Hematopoietic multipotent progenitor cell treated with erythropoietin and hydrocortisone succinate and interleukin-3 and kit ligand, for 8 days (in vitro differentiated cells): ENCODE results near the gene TRAF3IP1.
"Not testable (repeated sequence)": the region's sequence is repeated elsewhere in the genome, so short reads cannot be mapped to it uniquely, and the experiment has no call there.

ENCODE experiments used
- DNase-seq: peaks from one replicate; pipeline ENCODE4 v3.0.0-alpha.2; 2015

The TRAF3IP1 gene

DNA sequence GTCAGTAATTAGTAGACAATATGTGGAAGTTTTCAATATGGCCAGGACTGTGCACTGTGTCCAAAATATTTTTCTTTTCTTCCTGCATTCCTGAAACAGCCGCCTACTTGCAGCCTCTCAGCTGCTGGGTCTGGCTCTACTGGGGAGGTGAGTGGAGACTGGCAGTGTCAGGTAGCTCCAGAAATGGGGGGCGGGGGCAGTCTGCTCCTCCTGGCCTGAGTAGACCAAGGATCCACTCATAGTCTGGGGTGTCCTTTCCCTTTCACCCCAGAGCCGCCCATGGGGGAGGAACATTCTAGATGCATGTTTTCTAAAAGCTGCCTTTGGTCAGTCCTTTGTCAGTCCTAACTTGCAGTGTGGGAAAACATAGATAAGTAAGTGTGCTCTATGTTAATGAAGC, 23.7 kb downstream of the TRAF3IP1 start:
- DNase-seq = no peak

DNA sequence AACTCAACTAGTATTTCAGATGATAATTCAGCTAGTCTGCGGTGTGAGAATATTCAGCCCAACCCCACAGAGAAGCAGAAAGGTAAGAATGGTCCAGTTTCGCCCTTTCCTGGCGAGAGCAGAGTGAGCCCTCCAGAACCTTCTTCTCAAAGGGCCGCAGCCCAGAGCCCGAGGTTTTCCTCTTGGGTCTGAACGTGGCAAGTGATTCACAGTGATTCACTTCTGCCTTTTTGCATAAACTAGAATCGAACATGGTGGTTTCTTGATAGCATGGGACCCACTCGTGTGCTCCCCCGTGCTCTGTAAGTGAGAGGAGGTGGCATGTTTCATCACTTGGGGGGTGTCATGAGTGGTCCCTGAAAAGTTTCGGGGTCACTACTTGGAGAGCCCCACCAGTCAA, 24.2 kb downstream of the TRAF3IP1 start:
- DNase-seq = no peak

DNA sequence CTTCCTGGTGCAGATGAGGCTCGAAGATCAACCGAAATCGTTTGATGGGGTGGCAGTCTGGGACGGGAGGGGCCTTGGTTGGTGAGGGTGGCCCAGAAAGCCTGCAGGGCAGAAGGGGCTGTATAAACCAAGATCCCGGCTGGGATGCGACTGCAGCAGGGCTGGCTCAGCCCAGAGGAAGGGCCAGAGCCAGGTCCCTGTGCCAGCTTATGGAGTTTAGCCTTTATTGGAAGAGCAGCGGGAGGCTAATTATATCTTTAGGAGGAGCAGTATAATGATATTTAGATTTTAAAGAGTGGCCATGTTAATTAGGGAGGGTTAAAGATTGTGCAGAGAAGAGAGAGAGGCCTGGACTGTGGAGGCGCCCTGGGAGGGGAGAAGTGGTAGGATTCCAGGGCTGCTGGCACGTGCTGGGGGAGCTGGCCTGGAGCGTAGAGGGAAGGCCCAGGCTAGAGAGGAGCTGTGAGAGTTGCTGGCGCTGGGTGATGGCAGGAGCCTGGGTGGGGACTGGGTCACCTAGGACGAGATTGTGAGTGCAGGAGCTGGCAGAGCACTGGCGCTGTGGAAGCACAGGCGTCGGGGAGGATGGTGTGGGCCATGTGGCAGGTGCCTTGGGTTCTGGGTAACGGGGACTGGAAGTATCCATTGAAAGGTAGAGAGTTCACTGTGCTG, 25.1 kb downstream of the TRAF3IP1 start:
- DNase-seq = no peak

DNA sequence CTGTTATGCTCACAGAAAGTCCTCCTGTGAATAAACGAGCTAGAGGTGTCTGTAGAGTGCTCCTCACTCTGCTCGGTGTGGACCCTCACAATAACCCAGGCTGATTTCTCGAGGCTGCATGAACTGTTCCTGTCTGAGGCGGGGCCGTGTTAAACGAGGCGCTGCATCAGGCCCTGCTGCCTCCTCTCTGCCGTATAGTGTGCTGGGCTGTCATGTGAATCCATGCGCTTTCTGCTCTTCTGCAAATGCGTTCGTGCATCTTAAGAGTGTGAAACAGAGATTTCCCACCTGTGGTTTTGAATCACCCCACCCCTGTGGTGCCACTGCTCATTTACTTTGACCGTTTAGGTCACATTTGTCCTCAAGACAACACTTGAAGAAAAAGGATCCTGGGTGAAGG, 26.2 kb downstream of the TRAF3IP1 start:
- DNase-seq = no peak

DNA sequence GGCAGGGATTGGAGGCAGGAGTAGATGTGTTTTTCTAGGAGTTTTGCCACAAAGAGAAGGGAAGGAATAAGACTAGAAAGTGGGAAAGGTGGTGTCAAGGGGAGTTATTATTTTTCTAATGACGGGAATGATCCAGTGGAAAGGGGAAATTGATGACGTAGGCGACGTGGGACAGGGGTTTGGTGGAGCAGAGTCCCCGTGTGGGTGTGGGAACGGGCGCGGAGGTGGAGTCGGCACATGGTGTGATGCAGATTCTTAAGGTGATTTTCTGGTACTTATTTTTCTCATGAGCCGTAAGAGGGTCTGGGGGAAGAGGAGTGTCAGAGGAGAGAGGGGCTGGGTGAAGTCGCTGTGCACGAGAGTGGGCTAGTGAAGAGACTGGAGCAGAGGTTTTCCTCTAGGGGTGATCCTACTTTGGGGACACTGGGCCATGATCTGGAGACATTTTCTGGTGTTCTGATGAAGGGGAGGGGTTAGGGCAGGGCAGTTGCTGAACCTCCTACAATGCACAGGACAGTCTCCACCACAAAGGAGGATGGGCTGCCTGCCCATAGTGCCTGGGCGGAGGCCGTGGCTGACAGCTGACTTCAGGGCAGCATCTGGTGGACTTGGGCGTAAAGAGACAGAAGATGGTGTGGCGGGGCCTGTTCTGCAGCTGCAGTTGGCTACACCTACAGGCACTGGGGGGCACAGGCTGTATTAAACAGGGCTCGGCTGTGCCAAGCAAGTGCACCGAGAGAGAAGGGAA, 30.0 kb downstream of the TRAF3IP1 start:
- DNase-seq = no peak

DNA sequence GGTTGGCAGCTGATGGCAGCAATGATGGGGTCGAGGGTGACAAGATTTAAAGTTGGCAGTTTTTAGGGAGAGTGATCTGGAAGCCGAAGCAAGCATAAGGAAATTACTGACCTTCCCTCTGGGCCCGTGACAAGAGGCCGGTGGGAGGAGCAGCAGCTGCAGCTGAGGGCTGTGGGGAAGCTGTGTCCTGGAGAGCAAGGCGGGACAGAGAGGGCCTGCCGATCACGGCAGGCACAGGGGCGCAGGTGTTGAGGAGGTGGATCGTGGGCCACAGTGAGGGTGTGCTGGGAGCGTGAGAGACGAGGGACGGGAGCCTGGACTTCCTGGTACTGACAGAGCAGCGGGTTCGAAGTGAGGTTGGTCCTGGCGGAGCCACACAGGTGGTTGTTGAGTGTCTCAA, 31.0 kb downstream of the TRAF3IP1 start:
- no peak for DNase-seq

DNA sequence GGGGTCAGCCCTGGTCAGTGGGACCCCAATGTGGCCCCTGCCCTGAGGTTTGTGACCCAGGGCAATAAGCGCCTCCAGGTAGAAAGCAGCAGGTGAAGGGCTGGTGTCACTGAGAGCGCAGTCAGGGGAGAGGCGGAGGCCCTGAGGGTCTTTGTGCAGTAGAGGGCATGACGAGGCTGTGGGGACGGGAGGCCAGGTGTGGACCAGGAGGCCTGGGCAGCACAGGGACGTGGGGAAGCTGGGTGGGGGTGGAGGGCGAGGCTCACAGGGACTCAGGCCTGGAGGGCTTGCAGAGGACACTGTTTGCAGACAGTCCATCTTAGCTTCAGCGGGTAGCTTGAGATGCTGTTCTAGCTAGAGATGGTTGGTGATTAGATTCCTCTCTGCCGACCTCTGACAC, 32.0 kb downstream of the TRAF3IP1 start:
- DNase-seq = no peak

DNA sequence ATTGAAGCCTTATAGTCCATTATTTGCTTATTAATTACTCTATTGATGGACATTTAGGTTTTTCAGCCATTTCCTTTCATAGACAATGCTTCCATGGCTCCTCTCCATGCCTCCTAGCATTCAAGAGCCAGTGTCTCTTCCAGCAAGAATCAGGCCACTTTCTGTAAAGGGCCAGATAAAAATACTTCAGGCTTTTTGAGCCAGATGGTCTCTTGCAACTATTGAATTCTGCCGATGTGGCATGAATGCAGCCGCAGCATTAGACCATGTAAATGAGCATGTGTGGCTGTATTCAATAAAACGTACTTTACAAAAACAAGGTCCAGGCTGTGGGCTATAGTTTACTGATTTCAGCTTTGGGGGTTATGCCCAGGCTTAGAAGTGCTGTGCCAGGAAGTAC, 38.5 kb downstream of the TRAF3IP1 start:
- no peak for DNase-seq

DNA sequence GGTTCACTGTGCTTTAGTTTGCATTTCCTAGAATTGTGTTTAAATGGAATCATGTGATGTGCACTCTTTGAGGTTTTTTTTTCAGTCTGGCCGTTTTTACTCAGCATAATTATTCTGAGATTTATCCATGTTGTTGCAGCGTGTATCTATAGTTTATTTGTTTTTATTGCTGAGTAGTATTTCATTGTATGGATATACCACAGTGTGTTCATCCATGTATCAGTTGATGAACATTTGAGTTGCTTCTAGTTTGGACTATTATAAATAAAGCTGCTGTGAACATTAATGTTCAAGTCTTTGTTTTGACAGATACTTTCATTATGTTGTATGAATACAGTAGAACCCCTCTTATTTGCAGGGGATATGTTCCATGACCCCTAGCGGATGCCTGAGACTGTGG, 39.1 kb downstream of the TRAF3IP1 start:
- no peak for DNase-seq

DNA sequence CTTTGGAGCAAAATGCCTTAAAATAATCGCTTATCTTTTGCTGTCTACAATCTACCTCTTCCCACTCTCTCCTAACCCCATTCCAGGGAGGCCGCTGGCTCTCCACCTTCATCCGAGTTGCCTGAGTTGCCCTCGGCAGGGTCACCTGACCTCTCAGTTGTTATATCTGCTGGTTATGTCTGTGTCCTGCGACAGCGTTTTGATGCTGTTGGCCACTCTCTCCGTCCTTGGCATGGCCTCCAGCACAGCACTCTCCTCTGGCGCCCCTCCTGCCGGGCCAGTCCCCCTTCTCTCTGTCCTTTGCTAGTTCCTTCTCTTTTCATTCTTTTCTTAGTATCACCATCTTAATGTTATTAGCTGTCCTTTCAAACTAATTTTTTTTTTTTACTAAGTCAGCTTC, 41.6 kb downstream of the TRAF3IP1 start:
- no peak for DNase-seq

DNA sequence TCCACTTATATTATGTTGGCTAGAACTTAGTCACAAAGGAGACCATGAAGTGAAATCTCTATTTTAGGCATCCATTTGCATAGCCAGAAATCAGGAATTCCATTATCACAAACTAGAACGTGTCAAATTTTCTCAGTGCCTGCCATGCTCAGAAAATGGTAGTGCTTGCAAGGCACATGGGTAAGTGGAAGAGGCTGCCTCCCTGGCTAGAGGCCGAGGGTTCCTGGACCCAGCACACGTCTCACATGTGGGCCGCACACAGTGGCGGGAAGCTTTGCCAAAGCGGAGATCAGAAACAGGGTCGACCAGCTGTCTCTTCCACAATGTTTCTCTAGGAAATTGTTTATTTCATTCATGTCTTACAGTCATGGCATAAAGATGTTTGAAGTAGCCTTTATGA, 42.3 kb downstream of the TRAF3IP1 start:
- DNase-seq = no peak

DNA sequence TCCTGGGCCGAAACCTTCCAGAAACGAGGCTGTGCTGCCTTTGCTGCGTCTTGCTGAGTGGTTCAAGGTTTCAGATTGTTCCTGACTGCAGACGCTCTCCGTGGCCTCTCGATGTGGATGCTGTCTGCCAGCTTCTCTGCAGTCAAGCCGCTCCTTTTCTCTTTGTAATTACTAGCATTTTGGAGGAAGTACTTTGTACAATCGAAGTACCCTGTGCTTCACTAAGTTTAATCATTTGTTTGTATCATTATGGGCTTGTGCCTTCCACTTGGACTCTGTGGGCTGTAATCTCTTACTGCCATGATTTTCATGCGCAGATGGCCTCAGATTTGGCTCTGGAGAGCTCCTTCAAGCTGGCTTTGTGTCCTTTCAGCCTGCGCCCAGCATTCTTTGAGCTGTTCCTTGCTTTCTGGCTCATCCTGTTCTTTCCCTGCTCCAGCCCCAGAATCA, 49.3 kb downstream of the TRAF3IP1 start:
- DNase-seq = peak; percentile 29

DNA sequence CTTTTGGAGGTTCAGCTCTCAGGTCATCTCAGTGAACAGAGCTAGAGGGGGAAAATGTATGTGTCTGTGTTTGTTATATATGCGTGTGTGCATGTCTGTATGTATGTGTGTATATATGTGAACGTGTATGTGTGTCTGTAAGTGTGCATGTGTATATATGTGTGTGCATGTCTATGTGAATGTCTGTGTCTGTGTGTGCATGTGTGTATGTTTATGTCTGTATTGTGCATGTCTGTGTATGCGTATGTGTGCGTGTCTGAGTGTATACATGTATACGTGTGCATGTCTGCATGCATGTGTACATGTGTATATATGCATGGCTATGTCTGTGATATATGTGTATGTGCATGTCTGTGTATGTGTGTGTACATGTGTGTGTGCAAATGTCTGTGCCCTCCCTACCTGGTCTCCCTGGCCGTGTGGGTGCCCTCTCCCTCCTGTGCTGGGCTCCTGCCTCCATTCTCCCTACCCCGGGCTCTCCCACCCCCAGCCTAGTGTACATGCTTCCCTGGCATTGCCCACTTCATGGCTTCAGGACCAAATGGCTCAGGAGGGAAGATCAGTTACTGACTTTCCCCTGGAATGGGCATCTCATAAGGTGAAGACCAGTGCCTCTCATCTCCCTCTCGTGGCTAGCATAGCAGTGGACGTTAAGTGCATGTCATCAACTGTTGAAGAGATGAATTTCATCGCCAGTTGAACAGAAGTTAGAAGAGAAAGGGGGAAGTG, 49.9 kb downstream of the TRAF3IP1 start:
- DNase-seq = no peak

DNA sequence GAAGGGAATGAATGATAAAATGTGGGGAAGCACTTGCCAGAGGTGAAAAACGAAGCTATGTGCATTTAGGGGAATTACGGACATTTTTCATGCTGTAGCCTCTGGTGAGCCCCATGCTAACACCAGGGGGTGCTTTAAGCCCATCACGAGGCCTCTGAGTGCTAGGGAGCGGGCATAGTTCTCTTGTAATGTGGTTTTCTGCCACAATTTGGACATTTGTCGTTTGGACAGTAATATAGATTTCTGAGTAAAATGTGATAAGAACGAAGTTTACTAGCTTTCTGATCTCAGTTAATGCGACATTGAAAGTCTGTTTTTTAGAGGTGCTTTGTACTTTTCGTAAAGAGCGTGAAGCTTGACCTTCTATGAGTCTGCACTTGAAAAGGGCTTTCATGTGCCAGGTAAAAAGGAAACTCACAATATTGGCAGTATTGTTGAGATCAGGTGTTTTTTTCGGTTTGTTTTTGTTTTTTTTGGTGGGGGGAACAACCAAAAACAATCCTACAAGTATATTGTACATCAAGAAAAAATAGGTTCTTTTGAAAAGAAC, 50.6 kb downstream of the TRAF3IP1 start:
- peak; percentile 85 for DNase-seq

DNA sequence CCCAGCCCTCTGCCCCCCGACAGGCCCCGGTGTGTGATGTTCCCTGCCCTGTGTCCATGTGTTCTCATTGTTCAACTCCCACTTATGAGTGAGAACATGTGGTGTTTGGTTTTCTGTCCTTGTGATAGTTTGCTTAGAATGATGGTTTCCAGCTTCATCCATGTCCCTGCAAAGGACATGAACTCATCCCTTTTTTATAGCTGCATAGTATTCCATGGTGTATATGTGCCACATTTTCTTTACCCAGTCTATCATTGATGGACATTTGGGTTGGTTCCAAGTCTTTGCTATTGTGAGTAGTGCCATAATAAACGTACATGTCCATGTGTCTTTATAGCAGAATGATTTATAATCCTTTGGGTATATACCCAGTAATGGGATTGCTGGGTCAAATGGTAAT, 52.0 kb downstream of the TRAF3IP1 start:
- DNase-seq = not testable (repeated sequence)

DNA sequence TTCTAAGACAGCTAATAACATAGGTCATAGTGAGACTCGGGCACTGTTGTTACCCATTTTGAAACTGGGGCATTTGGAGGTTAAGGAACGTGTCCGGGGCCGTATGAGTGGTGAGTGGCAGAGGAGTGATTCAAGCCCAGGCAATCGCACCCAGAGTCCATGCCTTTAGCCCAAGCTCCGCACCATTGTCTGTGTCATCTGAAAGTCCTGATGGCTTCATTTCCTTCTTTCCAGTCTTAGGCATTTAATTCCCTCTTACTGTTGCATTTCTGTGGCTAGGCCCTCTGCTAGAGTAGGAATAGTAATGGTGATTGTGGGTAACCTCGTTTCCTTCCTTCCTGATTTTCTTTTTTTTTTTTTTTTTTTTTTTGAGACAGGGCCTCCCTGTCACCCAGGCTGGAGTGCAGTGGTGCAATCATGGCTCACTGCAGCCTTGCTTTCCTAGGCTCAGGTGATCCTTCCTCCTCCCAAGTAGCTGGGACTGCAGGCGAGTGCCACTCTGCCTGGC, 56.6 kb downstream of the TRAF3IP1 start:
- no peak for DNase-seq

DNA sequence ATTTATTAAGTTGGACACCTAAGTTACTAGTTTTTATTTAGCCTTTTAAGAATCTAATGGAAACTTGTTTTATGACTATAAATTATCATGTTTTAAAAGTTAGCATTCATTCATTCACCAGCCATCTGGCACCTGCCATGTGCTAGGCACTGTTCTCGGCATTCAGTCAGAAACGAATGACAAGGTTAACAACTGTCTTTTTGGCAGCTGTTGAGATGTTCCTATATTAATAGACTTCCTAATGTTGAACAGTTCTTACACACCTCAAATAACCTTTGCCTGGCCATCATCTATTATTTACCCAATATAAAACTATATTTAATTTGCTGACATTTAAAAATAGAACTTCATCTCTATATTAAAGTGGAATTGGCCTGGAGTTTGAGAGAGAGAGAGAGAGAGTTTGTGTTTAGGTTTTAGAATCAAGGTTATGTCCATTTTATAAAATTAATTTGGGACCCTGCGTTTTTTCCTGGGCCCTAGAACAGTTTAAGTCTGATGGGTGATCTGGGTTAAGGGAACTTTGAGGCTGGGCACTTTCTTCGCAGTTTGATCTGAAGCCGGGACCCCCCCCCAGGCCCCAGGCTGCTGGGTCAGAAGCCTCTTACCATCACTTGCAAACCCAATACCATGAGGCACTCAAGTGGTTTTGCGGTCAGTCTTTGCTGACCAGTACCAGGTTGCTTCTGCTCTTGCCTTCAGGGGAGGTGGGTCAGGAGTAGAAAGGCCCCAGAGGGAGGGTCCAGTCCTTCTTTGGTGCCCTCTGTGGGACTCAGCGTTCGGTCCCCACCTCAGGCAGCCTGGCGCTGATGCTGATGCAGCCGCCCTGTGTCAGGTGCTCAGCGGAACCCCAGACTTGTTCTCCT, 58.1 kb downstream of the TRAF3IP1 start:
- no peak for DNase-seq

DNA sequence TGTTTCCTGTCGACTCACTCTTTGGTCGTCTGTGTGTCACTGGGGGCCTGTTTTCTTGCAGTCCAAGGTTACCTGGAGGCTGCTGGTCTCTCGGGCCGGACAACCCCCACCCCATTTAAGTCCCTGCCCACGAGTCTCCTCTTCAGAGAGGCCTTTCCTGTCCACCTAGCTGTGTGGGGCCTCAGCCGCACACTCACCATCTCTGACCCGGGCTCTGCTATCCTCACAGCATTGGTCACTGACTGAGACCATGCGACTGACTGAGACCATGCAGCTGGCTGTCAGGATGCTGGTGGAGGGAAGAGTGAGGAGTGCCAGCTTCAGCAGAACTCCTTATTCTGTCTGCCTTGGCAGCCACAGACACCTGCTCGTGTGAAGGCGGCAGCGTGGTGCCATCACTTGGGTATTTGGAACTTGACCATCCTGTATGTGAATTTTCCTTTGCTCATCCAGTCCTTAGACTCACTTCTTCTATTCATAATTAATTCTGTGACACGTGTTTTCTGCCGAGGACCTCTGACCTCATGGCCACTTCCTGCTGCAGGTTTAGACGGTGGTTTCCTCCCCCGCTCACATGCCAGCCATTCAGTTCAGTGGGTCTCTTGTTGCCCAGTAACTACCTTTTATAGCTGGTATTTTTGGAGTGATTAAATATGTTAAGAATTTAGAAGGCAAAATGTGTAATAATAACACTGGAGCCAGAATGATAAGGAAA, 58.9 kb downstream of the TRAF3IP1 start:
- DNase-seq = no peak

DNA sequence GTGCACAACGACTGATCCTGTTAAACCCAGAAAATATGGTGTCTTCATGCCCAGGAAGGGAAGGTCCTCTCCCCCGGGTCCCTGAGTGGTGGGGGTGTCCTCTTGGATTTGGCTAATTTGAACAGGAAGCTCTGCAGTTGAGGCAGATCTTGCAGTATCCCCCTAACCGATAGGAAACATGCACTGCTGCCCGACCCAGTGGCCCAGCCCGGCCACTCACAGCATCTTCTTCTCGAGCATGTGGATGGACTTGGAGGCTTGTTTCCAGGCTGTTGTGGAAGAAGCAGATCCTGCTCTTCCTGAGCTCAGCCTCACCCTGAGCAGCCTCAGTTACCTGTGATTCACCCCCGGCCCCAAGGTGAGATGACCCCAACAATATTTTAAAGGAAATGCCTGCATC, 60.0 kb downstream of the TRAF3IP1 start:
- no peak for DNase-seq

DNA sequence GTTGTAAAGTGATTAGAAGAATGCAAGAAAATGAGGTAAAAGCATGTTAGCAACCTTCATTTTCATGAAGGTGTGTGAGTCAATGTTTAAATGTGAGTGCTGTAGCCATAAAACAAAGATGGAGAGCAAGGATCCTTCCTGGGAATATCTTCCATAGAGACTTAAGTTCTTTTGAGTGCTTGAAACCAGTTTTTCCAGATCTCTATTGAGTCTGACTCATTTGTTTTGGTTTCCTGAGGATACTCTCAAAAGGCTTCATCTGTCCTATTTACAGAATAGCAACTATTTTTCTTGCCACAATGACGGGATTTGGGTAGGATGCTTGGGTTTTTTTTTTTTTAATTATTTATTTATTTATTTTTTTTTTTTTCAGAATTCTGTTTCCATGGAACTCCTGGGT, 60.5 kb downstream of the TRAF3IP1 start:
- DNase-seq = no peak

DNA sequence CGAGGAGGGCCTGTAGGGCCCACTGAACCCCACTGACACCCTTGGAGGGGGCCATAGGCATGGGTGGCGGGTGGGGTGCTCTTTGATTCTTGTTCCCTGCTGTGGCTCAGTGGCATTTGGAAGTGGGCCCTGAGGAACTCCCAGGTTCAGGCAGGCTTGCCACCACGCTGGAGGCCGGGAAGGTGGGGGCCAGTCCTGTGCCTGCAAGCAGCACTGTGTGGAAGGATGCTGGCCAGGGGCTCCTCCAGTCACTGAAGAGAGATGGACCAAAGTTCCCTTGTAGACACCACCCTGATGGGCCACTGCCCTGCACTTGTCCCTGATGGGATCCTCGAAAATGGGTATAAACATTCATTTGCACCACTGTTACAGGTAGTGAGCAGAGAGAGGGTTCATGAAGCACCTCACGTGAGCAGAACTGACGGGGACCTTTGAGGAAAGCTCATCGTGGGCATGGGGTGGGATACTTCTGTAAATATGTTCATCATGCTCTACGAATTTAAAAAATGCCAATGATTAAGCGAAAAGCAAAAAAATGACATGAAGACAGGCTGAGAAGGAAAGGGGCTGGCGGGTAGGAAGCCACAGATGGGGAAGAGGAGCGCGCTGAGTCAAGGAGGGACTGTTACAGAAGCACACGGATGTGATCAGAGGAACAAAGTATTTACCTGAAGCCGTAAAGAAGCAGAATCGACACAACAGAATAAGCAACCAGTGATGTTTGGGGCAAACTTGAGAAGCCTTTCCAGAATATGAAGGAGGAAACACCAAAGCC, 61.2 kb downstream of the TRAF3IP1 start:
- DNase-seq = no peak
